ENCODE data around the gene ZSCAN26. TPM values are rescaled to one million over a fixed set of nuclear protein-coding genes. Genes with fewer than 3 reads are reported as not detected.

ZSCAN26 gene
- total RNA-seq, 2 donors from 2014 or later = 25.0 to 30.7 TPM

GRCh38 chr6:28239636-28240035, 27.3 kb upstream of the ZSCAN26 start:
- TF ChIP-seq POLR2AphosphoS5 (IDR thresholded peaks at IDR 0.05) (no peak), POLR2A (IDR thresholded peaks at IDR 0.05) (no peak), CTCF (IDR thresholded peaks at IDR 0.05) (no peak)
- no peaks in the 10 kb centered on the region for H3K4me1 ChIP-seq (replicated peaks)
- no peak overlapping the region for H3K27ac ChIP-seq
- no peak for DNase-seq (ENCODE audit: low spot score)
- WGBS = 73% methylated on average over 1 of the region's 1 CpG
- H3K27me3 ChIP-seq (replicated peaks; ENCODE audit: insufficient read depth) = no peaks in the 10 kb centered on the region
- intact Hi-C loops (cut with DNase I) = no loop called here
- H3K4me3 ChIP-seq = no peak overlapping the region
- H3K36me3 ChIP-seq = no peaks in the 10 kb centered on the region
- no peaks in the 10 kb centered on the region for H3K9me3 ChIP-seq

- 93% methylated on average over 1 of the region's 1 CpG for WGBS
- no peak for DNase-seq (ENCODE audit: low spot score)
- peaks cover 0 to 2% of the 10 kb centered on the region in 2 donors for H3K36me3 ChIP-seq
Observed at GRCh38 chr6:28240471-28240870, 26.5 kb upstream of the ZSCAN26 start.

DNA sequence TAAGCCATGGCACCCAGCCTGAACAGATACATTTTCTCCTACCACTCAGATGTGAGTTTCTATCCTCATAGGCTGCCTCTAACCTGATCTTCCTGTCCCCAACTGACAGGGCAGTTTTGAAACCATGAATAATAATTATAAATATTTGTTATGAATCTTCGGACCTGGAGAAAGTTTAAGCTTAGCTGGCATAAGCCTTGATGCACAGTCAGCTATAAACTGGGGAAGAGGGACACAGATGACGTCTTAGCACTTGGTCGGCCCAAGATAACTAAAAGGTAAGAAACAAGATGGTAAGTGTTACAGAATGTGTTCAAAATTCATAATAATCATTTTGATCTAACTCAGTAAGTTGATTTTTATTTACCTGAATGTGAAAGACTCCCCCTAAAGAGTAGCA, 23.0 kb upstream of the ZSCAN26 start:
- WGBS = 88% methylated on average over 3 of the region's 3 CpGs
- Histone ChIP-seq H3K4me3 (no peak overlapping the region), H3K27me3 (replicated peaks; ENCODE audit: insufficient read depth) (no peaks in the 10 kb centered on the region), H3K27ac (no peak overlapping the region), H3K36me3 (peaks cover 0 to 6% of the 10 kb centered on the region in 2 donors), H3K9me3 (no peaks in the 10 kb centered on the region), H3K4me1 (replicated peaks) (no peaks in the 10 kb centered on the region)
- no peak for TF ChIP-seq POLR2A (IDR thresholded peaks at IDR 0.05)
- no peak for TF ChIP-seq POLR2AphosphoS5 (IDR thresholded peaks at IDR 0.05)
- no peak for TF ChIP-seq CTCF (IDR thresholded peaks at IDR 0.05)
- intact Hi-C loops (cut with DNase I) = no loop called here
- DNase-seq (ENCODE audit: low spot score) = no peak

More at GRCh38 chr6:28240471-28240870, 26.5 kb upstream of the ZSCAN26 start:
- intact Hi-C loops (cut with DNase I) = no loop called here
- Histone ChIP-seq H3K27ac (no peak overlapping the region), H3K4me1 (replicated peaks) (no peaks in the 10 kb centered on the region), H3K9me3 (no peaks in the 10 kb centered on the region), H3K4me3 (no peak overlapping the region), H3K27me3 (replicated peaks; ENCODE audit: insufficient read depth) (no peaks in the 10 kb centered on the region)
- TF ChIP-seq CTCF (IDR thresholded peaks at IDR 0.05) = no peak
- TF ChIP-seq POLR2AphosphoS5 (IDR thresholded peaks at IDR 0.05) = no peak

DNA sequence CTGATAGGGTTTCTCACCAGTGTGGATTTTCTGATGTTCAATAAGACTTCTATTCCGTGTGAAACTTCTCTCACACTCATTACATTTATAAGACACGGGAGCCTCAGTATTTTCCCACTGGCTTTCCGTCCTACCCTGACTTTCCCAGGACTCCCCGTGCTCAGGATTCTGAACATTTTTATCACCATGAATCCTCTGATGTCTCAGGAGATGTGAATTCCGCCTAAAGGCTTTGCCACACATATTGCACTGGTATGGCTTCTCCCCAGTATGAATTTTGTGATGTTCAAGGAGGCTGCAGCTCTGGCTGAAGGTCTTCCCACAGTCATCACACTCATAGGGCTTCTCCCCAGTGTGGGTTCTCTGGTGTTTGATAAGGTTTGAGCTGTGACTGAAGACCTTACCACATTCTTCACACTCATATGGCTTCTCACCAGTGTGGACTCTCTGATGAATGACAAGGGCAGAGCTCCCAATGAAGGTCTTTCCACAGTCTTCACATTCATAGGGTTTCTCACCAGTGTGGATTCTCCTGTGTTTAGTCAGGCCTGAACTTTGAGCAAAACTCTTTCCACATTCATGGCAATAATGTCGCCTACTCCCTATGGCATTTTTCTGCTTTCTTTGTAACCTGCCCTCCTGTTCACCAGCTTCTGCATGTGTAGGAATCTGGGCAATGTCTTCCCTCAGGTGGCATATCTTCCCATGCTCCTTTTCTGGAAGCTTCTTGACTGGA, 21.6 kb upstream of the ZSCAN26 start:
- H3K4me1 ChIP-seq (replicated peaks) = no peaks in the 10 kb centered on the region
- H3K27ac ChIP-seq = no peak overlapping the region
- TF ChIP-seq CTCF (IDR thresholded peaks at IDR 0.05) = no peak
- TF ChIP-seq POLR2AphosphoS5 (IDR thresholded peaks at IDR 0.05) = no peak
- TF ChIP-seq POLR2A (IDR thresholded peaks at IDR 0.05) = no peak
- H3K27me3 ChIP-seq (replicated peaks; ENCODE audit: insufficient read depth) = no peaks in the 10 kb centered on the region
- H3K4me3 ChIP-seq = no peak overlapping the region
- no peak for DNase-seq (ENCODE audit: low spot score)
- H3K36me3 ChIP-seq = peaks cover 0 to 6% of the 10 kb centered on the region in 2 donors
- intact Hi-C loops (cut with DNase I) = no loop called here
- 86% methylated on average over 6 of the region's 6 CpGs for WGBS
- no peaks in the 10 kb centered on the region for H3K9me3 ChIP-seq

DNA sequence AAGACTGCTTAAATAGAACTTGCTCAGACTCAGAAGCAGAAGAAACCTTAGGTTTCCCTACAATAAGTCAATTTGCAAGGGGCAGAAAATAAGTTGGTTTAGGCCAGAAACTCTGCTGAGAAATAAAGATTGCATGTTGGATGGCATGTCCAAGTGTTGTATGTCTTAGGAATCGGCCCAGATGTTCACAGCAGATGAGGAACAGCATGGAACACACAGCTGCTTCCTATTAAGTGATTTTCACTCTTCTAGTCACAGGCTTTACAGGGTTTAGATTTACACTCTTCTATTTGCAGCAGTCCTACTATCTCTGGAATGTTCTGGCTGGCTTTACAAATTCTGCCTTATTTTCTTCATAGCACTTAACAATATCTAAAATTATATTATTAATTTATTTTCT, 18.0 kb upstream of the ZSCAN26 start:
- H3K4me3 ChIP-seq = no peak overlapping the region
- peaks cover 0 to 6% of the 10 kb centered on the region in 2 donors for H3K36me3 ChIP-seq
- intact Hi-C loops (cut with DNase I) = no loop called here
- no peak overlapping the region for H3K27ac ChIP-seq
- TF ChIP-seq POLR2A (IDR thresholded peaks at IDR 0.05) = no peak
- no peak for TF ChIP-seq CTCF (IDR thresholded peaks at IDR 0.05)
- TF ChIP-seq POLR2AphosphoS5 (IDR thresholded peaks at IDR 0.05) = no peak
- no peaks in the 10 kb centered on the region for H3K4me1 ChIP-seq (replicated peaks)
- H3K9me3 ChIP-seq = no peaks in the 10 kb centered on the region
- WGBS = 76% methylated on average over 1 of the region's 1 CpG
- H3K27me3 ChIP-seq (replicated peaks; ENCODE audit: insufficient read depth) = no peaks in the 10 kb centered on the region
- no peak for DNase-seq (ENCODE audit: low spot score)
